ENCODE measurements around the gene TSPAN12. TPM values are rescaled to one million over a fixed set of nuclear protein-coding genes. Genes with fewer than 3 reads are reported as not detected.

The TSPAN12 gene
- polyA plus RNA-seq, 1 donor from 2014 or later, result 2.2 TPM

- Histone ChIP-seq H4K20me1 (ENCODE audit: insufficient read depth) (no peaks in the 10 kb centered on the region), H2AFZ (ENCODE audit: low read depth, low read length) (no peak overlapping the region), H3K9ac (ENCODE audit: low read length) (no peak overlapping the region)
These were observed 1.5 kb upstream of the TSPAN12 start for GRCh38 chr7:120859459-120859858.

DNA sequence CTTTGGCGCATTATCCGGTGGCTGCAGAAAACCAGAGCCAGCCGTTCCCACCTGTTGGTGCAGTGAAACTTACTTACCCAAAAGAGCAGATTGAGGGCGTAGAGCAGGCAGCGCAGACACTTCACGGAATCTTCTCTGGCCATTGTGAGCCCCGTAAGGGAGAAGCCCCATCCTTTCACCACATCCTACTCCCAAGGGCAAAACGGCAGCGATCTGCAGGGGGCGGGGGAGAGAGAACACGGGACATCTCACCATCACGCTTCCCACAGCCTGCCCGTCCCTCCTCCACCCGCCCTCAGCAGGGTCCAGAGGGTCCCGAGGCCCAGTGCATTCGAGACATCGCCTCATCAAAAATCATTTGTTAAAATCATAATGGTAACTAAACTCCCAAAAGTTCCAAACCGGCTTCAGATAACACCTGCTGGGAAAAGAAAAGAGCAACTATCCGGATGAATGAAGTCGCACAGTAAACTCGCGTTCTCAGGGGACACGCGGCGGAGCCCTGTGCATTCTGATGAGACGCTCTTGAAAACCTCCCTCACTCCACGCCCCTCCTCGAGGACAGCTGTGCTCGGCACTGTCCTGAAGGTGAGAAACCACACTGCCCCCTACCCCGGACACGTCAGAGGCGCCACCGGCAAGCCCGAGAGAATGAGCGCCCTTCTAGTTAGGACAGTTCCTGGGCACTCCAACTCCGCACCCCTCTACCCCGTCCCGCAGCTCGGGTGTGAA, 1.2 kb downstream of the TSPAN12 start:
- Histone ChIP-seq H3F3A (ENCODE audit: insufficient read depth, low read length, poor library complexity, severe bottlenecking) (no peaks in the 10 kb centered on the region), H3K9me3 (ENCODE audit: low read length) (no peaks in the 10 kb centered on the region), H3K9me2 (ENCODE audit: insufficient read depth, low read length) (no peaks in the 10 kb centered on the region), H3K79me2 (replicated peaks; ENCODE audit: insufficient read depth, low read length) (peaks cover 9% of the 10 kb centered on the region), H4K20me1 (ENCODE audit: insufficient read depth) (no peaks in the 10 kb centered on the region), H3K4me3 (ENCODE audit: low read length) (peak overlapping the region; percentile 89), H3K27me3 (ENCODE audit: insufficient read depth, low read depth, low read length) (peaks cover 6% of the 10 kb centered on the region), H2AFZ (ENCODE audit: low read depth, low read length) (no peak overlapping the region), H3K4me2 (ENCODE audit: low read length) (peak overlapping the region; percentile 49), H3K36me3 (ENCODE audit: insufficient read depth, low read length) (no peaks in the 10 kb centered on the region), H3K27ac (ENCODE audit: low read length) (no peak overlapping the region), H3K9ac (ENCODE audit: low read length) (peak overlapping the region; percentile 13)
- TF ChIP-seq, protein P1, sequence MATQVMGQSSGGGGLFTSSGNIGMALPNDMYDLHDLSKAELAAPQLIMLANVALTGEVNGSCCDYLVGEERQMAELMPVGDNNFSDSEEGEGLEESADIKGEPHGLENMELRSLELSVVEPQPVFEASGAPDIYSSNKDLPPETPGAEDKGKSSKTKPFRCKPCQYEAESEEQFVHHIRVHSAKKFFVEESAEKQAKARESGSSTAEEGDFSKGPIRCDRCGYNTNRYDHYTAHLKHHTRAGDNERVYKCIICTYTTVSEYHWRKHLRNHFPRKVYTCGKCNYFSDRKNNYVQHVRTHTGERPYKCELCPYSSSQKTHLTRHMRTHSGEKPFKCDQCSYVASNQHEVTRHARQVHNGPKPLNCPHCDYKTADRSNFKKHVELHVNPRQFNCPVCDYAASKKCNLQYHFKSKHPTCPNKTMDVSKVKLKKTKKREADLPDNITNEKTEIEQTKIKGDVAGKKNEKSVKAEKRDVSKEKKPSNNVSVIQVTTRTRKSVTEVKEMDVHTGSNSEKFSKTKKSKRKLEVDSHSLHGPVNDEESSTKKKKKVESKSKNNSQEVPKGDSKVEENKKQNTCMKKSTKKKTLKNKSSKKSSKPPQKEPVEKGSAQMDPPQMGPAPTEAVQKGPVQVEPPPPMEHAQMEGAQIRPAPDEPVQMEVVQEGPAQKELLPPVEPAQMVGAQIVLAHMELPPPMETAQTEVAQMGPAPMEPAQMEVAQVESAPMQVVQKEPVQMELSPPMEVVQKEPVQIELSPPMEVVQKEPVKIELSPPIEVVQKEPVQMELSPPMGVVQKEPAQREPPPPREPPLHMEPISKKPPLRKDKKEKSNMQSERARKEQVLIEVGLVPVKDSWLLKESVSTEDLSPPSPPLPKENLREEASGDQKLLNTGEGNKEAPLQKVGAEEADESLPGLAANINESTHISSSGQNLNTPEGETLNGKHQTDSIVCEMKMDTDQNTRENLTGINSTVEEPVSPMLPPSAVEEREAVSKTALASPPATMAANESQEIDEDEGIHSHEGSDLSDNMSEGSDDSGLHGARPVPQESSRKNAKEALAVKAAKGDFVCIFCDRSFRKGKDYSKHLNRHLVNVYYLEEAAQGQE (IDR thresholded peaks at IDR 0.05; ENCODE audit: borderline replicate concordance), result no peak
- TF ChIP-seq EP300 (conservative IDR thresholded peaks at IDR 0.05; ENCODE audit: poor library complexity, severe bottlenecking), result peak; percentile 17
- peak; percentile 11 for TF ChIP-seq CTCF (IDR thresholded peaks at IDR 0.05; ENCODE audit: poor library complexity, severe bottlenecking)
- no peak for TF ChIP-seq MXI1 (conservative IDR thresholded peaks at IDR 0.05; ENCODE audit: poor library complexity, severe bottlenecking)

More at GRCh38 chr7:120859459-120859858, 1.5 kb upstream of the TSPAN12 start:
- H3K9me3 ChIP-seq (ENCODE audit: low read length), result no peaks in the 10 kb centered on the region
- no peaks in the 10 kb centered on the region for H3K36me3 ChIP-seq (ENCODE audit: insufficient read depth, low read length)
- H3K27ac ChIP-seq (ENCODE audit: low read length), result no peak overlapping the region
- no peaks in the 10 kb centered on the region for H3K9me2 ChIP-seq (ENCODE audit: insufficient read depth, low read length)
- H3K27me3 ChIP-seq (ENCODE audit: insufficient read depth, low read depth, low read length), result peaks cover 6% of the 10 kb centered on the region
- peaks cover 9% of the 10 kb centered on the region for H3K79me2 ChIP-seq (replicated peaks; ENCODE audit: insufficient read depth, low read length)
- no peak overlapping the region for H3K4me3 ChIP-seq (ENCODE audit: low read length)
- TF ChIP-seq POLR2AphosphoS5 (IDR thresholded peaks at IDR 0.05) (no peak), RAD21 (conservative IDR thresholded peaks at IDR 0.05) (no peak), CTCF (IDR thresholded peaks at IDR 0.05; ENCODE audit: poor library complexity, severe bottlenecking) (no peak), TAF1 (IDR thresholded peaks at IDR 0.05; ENCODE audit: low read depth) (no peak), EZH2 (IDR thresholded peaks at IDR 0.05; ENCODE audit: borderline replicate concordance, insufficient read depth, low read length, poor library complexity, severe bottlenecking) (no peak), EP300 (conservative IDR thresholded peaks at IDR 0.05; ENCODE audit: poor library complexity, severe bottlenecking) (no peak), SMC3 (conservative IDR thresholded peaks at IDR 0.05; ENCODE audit: poor library complexity) (no peak), MXI1 (conservative IDR thresholded peaks at IDR 0.05; ENCODE audit: poor library complexity, severe bottlenecking) (no peak)
- TF ChIP-seq, protein P1 (IDR thresholded peaks at IDR 0.05; ENCODE audit: borderline replicate concordance), result no peak
- H3K4me2 ChIP-seq (ENCODE audit: low read length), result no peak overlapping the region
- no peaks in the 10 kb centered on the region for H3F3A ChIP-seq (ENCODE audit: insufficient read depth, low read length, poor library complexity, severe bottlenecking)
